Astrocyte of the hippocampus (primary cell): ENCODE measurements around the gene TRIM47.
A peak's percentile ranks its signal among the peaks of the same experiment; 100 is the strongest.
"Not testable (repeated sequence)": the region's sequence is repeated elsewhere in the genome, so short reads cannot be mapped to it uniquely, and the experiment has no call there.

Source experiments
- DNase-seq: peaks from one replicate; pipeline ENCODE4 v3.0.0; 2011; ENCODE audit warnings: low read depth, low spot score

The TRIM47 gene

DNA sequence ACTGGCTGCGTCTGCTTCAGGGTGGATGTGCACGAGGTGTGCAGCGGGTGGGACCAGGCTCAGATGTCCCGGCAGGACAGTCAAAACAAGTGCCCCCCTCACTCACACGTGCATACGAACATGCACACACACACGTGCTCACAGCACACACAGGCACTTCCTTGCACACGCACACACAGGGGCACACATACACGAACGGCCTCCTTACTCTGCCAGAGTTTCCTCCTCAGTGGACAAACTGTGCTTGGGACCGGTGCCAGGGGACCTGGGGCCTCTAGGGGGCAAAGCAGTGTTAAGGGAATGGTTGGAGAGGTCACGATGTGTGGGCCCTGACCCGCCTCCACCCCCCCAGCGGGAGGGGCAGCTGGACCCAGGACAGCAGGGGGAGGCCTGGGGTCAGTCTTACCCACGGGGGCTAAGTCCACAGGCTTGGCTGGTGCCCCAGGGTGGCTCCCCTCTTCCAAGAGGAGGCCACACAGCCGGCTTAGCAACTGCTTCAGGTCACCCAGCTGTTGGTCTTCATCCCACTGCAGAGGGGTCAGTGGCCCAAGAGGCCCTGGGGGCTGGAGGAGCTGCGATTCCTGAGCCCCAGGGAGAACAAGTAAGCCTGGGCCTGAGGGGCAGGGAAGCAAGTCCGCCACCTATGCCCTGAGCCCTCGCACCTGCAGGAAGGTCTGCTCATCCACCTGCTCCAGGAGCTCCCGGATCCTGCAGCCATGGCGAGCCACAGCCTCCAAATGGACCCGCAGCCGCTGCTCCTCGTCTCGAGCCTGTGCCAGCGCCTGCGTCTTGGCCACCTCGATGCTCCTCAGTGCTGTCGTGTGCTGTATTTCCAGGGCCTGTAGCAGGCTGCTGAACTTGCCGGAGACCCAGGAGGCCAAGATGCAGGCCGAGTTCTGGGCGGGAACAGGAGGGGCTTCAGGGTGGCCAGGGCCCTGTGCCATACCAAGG is 13.5 kb upstream of the TRIM47 start:
- no peak for DNase-seq

DNA sequence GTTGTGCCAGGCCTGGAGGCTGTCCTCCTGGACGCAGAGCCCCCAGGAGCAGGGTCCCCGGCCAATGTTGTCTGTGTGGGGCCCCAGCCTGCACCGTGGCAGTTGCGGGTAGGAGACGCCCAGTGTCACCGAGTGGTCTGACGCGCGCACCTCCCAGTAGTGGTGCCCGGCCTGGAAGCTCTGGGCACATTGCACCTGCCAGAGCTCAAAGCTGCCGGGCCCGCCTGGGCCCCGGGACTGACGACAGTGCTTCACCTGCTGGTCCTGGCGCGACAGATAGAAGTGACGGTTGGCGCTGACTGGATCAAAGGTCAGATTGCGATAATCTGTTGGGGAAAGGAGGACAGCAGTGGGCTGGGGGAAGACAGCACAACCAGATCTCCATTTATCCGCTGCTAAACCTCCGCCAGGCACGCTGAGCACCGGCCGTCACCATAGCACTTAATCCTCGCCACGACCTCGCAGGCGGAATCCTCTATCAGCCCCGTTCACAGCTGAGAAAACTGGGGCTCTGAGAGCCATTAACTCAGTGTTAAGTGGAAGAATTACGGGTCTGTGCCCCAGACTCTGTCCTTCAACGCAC is 12.7 kb upstream of the TRIM47 start:
- no peak for DNase-seq

DNA sequence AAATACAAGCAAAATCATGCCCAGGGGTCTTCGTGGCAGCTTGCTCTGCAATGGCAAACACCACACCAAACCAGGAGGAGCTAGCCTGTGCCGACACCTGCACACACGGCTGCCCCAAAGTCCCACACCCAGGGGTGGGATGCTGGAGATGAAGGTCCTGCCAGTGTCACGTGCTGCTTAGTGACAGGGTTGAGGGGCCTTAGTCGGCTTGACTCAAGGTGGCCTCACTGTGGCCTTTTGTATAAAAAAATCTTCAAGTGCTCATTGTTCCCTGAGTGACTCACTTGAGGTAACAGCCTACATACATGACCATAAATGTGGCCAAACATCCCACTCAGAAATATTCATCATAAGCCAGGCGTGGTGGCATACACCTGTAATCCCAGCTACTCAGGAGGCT is 11.1 kb upstream of the TRIM47 start:
- DNase-seq = no peak

DNA sequence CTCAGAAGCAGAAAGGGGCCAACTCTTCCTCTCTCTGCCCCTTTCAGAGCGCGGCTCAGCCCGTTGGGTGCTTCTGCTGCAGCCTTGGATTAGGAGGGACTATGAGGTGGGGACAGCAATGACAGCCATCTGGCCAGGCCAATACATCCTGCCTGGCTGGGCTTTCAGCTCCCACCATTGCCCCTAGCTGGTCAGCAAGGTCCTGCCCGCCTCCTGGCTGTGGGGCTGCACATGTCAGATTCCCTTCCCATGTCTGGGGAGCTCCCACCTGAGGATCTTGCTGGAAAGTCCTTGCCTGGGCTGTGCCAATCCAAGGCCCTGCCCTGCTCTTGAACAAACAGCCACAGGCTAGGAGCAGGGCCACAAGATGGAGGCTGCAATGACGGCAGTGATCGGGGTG is 10.1 kb upstream of the TRIM47 start:
- DNase-seq = no peak

DNA sequence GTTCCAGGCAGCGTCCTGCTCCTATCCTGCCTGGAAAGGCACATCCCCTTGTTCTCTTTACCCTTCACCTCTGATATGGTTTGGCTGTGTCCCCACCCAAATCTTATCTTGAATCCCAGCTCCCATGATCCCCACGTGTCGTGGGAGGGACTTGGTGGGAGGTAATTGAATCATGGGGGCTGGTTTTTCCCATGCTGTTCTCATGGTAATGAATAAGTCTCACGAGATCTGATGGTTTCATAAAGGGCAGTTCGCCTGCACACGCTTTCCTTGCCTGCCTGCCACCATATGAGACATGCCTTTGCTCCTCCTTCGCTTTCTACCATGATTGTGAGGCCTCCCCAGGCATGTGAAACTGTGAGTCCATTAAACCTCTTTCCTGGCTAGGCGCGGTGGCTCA is 7.5 kb upstream of the TRIM47 start:
- DNase-seq = not testable (repeated sequence)

DNA sequence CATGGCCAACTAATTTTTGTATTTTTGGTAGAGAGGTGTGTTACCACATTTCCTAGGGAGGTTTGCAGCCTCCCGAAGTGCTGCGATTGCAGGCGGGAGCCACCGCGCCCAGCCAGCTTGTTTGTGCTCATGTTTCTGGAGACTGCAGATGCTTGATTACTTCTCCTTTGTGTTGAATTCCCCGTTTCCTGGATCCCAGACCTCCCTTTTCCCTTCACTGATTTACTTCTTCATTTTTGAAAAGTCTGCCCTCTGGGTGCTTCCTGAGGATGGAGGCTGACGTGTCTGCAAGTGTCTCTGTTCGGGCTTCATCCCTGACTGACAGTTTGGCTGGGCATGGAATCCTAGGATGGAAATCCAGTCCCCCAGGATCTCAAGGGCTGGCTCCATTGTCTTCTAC is 7.0 kb upstream of the TRIM47 start:
- DNase-seq = no peak

DNA sequence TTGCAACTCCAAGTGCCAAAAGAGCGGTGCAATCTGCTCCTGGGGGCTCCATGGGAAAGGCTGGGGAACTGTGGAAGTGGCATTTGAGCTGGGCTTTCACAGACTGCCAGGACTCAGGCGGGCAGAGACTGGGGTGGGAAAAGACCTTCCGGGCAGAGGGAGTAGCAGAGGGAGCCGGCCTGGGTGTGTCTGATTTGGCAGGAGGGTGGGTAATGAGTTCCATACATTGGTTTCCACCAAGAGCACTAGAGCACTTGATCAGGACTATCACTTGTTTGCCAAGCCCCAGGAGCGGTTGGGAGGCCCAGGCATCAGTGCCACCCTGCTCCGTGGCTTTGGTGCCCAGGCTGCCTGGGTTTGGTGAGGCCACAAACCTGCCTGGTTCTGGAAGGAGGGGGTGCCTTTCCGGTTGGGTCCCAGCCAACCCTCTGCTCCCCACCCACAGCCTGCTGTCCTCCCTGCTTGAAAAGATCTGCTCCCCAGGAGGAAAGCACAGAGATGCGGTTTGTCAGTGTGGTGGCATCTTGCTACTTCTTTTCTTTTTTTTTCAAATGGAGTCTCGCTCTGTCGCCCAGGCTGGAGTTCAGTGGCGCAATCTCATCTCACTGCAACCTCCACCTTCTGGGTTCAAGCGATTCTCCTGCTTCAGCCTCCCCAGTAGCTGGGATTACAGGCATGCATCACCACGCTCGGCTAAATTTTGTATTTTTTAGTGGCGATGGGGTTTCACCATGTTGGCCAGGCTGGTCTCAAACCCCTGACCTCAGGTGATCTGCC is 3.5 kb upstream of the TRIM47 start:
- no peak for DNase-seq

DNA sequence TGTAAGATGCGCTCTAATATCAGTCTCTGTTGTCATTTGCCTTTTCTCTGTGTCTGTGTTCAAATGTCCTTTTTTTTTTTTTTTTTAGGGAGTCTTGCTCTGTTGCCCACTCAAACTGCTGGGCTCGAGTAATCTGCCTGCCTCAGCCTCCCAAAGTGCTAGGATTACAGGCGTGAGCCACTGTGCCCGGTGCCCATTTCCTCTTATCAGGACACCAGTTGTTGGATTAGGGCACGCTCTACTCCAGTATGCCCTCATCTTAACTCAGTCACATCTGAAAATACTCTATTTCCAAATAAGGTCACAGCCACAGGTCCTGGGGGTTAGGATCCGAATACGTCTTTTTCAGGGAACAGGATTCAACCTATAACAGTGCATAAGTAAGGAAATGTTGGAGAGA is 1.9 kb upstream of the TRIM47 start:
- DNase-seq = no peak

DNA sequence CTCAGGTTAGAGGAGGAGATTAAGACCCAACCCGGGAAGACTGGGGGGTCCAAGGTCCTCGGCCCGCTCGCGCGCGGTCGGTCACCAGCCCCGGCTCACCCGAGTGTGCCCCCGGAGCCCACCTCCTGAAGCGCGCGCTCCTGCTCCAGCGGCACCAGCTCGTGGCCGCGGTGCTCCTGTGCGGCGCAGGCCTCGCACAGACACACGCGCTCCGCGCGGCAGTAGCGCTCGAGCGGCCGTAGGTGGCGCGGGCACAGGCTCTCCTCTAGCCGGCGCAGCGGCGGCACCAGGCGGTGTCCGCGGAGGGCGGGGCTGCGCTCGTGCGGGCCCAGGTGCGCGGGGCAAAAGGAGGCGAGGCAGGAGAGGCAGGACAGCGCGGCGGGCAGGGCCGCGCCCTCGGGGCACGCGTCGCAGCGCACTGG is 618 bp downstream of the TRIM47 start:
- DNase-seq = peak; percentile 91

DNA sequence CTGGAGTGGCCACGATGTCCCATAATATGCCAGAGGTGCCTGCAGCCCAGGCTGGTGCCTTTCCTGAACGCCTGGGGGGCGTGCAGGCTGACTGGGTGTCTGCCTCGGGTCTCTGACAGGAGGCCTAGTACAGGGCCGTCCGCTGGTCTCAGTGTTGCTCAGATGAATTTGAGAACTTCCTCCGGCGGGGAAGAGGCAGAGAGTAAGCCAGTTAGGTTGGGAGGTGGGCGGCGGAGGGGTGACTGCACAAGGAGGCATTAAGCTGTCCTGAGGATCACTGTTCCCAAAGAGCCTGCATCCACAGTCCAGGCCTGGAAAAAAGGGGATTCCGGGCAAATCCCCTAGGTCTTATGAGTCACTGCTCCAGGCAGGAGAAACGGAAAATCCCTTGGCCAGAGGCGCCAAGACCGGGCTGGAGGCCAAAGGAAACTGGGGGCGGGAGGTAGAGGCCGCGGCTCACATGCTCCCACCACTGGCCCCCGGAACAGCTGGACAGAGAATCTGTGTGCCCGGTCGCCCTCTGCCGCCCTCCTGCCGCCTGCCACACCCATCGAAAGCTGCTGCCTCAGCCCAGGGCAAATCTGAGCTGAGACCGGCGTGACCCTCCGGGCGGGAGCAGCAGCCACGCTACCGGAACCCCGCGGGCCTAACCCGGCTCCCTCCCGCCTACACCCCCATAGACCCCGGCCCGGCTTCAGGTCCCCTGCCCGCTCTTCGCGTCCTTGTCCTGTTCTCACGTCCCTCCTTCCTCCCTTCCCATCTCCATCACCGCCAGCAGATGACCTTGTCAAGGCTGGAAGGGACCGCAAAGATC is 1.2 kb downstream of the TRIM47 start:
- peak; percentile 97 for DNase-seq

DNA sequence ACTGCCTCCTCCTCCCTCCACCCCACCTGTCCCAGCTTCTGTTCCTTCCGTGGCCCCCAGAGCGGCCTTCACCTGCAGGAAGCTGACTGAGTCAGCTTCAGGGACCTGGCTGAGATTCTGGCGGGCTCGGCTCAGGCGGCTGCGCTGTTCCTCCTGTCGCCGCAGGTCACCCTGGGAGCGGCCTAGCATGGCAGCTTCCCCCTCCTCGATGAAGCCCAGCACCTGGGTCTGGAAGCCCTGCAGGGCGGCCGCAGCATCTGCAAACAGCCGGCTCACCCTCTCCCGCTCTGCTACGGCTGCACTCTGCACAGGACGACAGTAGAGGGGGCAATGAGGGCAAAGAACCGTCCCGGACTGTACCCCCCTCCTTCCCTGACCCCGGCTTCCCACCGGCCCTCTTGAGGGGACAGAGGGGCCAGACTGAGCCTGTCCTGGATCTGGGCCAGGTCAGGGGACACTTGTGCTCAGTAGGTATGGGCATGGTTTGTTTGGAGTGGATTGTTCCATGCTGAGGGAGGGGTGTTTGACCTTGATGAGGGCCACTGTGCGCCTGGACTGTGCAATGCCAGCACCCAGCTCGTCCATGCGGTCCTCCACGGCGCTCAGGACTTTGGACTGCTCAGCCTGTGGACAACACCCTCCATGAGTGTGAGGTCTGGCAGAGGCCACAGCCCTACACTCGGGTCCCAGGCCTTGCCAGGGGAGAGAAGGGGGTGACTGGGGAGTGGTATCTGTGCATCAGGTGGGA is 2.0 kb downstream of the TRIM47 start:
- peak; percentile 31 for DNase-seq

DNA sequence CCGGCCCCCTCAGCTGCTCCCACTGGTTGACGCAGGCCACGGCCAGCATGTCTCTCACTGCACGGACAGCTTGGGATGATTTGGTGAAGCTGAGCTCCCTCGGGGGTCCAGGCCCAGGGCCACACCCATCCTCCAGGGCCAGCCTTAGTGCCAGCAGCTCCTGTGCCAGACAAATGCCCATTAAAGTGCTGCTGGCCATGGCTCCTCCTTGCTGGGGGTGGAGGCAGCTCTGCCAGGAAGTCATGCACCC is 2.5 kb downstream of the TRIM47 start:
- DNase-seq = peak; percentile 45

DNA sequence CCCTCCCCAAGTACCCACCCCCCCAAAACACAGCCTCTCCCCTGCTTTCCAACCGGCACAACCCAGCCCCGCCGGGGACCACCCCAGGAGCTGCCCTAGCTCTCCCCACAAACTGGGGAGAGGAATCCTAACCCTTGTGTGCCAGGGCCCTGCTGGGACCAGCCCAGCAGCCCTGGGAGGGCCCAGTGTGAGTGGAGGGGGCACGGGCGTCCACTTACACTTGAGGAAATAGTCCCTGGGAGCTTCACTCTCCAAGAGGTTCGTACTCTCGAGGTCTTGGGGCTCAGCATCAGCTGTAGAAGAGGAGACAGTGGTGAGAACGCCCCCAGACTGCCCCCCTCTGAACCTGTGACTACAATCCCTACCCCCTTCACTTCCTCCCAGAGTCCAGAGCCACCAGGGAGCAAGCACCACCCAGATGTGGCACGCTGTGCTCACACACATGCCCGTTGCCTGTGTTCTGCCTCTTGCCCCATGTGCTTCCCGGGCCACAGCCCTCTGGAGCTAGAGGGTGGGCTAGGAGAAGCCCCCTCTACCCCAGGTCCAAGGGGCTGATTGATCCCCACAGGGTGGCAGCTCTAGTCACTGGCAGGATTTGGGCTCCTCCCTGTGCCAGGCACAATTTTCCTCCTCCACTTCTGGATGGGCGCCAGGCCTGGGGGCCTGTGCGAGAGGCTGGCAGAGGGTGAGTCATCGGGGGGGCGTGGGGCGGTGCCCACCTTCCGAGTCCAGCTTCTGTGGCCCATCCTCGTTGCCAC is 3.0 kb downstream of the TRIM47 start:
- peak; percentile 34 for DNase-seq

DNA sequence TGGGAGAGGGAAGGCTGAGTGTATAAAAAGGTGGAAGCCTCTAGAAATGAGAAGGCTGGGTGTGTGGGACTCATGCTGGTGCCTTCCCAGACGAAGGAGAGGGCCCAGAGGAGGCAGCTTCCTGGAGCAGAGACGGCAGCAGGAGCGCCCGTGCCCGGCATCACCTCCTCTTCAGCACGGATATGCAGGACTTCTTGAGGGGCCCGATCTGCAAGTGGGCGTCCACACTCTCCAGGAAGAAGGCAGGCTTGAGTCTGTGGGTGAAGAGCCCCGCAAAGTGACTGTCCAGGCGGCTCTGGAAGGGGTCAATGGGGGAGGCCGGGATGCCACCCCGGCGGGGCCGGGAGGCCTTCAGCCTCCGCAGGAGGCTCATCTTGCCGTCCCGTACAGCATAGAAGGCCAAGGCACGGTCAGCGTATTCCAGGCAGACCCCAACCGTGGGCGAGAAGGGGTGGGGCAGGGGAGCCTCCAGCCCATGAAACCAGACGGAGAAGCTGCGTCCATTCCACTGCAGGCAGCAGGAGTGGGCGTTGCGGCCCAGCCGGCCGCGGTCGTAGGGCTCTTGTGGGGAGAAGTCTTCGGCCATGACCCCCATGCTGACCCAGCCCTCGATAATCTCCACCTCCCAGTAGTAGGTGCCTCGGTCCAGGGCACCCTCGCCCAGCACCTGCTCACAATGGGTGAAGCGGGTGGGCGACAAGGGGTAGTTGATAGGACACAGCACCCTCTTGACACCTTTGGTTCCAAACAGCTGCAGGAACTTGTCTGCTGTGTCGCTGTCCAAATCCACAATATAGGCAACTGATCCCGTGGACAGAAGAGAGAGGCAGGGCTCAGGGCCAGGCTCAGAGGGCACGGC is 3.8 kb downstream of the TRIM47 start:
- no peak for DNase-seq

DNA sequence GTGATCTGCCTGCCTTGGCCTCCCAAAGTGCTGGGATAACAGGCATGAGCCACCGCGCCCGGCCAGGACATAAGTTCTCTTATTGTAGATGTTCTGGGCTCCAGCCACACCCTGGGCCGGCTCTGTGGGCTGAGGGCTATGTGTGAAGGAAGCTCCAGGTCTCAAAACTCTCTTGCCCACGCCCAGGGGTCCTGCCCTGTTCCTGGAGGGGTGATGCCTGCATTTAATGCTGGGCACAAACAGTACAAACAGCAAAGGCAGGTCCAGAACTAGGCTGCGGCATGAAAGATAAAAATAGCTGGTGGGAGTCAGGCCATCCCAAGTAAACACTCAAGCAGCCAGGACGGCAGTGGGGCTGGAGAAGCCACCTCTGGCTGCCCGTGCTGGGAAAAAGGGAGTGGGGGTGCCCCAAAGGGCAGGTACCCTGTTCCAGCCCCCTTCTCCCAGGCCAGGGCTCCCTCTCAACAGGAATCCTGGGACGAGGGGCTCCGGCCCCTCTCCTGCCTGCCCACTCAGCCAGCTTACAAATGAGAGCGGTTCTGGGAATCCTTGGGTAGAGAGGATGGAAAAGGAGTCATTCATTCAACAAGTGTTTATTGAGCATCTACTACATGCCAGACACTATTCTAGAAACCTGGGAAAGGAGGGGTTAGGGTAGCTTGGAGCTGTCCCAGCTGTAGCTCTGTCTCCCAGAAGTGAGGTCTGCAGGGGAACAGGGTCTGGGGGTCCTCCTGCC is 4.6 kb downstream of the TRIM47 start:
- no peak for DNase-seq

DNA sequence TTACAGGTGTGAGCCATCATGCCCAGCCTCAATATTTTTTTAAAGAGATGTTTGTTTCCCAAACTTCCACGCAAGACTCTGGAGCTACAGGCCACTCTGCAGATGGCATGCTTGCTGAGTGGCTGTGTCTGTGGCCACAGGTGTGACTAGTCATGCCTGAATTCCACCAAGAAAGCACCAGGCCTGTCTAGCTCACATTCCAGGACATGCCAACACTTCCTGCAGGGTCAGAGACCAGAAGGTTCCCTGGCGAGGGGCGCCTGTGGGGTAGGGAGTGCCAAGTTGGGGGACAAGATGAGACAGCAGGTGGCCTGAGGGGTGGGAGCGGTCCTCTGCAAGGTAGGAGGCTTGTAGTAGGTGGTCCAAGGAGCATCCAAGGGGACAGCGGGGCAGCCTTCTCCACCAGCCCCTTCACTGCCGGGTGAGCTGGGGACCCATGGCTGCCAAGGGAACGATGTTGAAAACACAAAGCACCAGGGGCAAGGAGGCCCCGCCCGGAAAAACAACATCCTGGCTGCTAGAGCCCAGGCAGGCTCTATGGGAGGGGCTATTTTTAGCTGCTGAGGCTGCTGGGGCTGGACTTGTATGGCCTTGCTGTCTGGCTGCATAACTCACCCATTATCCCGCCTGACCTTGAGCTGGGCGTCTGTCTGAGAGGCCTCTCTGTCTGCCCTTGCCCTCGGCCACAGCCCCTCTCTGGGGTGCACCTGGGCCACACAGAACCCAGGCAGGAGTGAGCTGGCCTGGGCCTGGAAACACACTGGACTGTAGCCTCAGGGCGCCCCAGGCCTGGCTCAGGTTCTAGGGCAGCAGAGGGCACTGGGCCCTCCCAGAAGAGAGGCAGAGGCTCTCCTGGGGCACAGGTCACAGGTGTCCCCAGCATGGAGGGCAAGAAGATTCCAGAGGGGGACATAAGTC is 5.7 kb downstream of the TRIM47 start:
- peak; percentile 82 for DNase-seq

DNA sequence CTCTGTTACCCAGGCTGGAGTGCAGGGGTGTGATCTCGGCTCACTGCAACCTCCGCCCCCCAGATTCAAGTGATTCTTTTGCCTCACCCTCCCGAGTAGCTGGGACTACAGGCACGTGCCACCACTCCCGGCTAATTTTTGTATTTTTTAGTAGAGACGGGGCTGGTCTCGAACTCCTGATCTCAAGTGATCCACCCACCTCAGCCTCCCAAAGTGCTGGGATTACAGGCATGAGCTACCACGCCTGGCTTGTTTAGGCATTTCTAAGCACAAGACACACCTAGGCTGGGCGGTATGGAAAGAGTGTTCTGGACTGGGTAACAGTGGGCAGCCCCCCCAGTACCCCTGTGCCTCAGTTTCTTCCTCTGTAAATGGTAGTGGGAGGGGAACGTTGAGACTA is 8.2 kb downstream of the TRIM47 start:
- DNase-seq = not testable (repeated sequence)
